K562 (cell line): ENCODE measurements around the gene CCDC87. TPM values are rescaled to one million over a fixed set of nuclear protein-coding genes. Genes with fewer than 3 reads are reported as not detected.

Experiments
- ADNP ChIP-seq: fragments of 200-800 bp; sonication (Bioruptor generic); IDR thresholded peaks from 2 replicates; pipeline ENCODE4 v1.6.1; 2016; ENCODE audit warnings: missing genetic modification characterization, missing compliant biosample characterization
- ATF7 ChIP-seq: fragments of 450-650 bp; IDR thresholded peaks from 2 replicates; pipeline ENCODE4 v1.7.1; 2014; ENCODE audit warnings: mild to moderate bottlenecking, moderate library complexity
- IFI16 ChIP-seq: fragments of 250-450 bp; sonication (Bioruptor Pico); IDR thresholded peaks from 2 replicates; pipeline ENCODE4 v2.1.2; 2022; ENCODE audit warnings: mild to moderate bottlenecking, inconsistent platforms
- LCOR ChIP-seq: sonication (generic); formaldehyde crosslinking; IDR thresholded peaks from 2 replicates; pipeline ENCODE4 v1.8.0; 2022; ENCODE audit warnings: mild to moderate bottlenecking, missing genetic modification reagents
- NFE2L1 ChIP-seq: fragments of 450-650 bp; IDR thresholded peaks from 2 replicates; pipeline ENCODE4 v1.6.1; 2016; ENCODE audit warnings: missing genetic modification characterization, low read depth, mild to moderate bottlenecking, missing compliant biosample characterization, moderate library complexity, borderline replicate concordance
- ZNF766 ChIP-seq: fragments of 200-800 bp; sonication (Bioruptor generic); conservative IDR thresholded peaks from 2 replicates; pipeline ENCODE4 v1.6.1; 2016; ENCODE audit warnings: missing genetic modification characterization, missing compliant biosample characterization
- polyA plus RNA-seq, 8 experiments: library from polyadenylated mRNA; depleted of rRNA in 4 of 8; stranded (reverse) in 5 of 8; unstranded in 3 of 8; fragments of >200 nt; fragmentation: Nextera tagmentation in 2 of 8; fragmentation: Illumina TruSeq in 1 of 8; extraction: Ambion mirVana in 2 of 8; extraction: Trizol in 1 of 8; gene quantifications; 2 replicates each; pipeline versions ENCODE4 v1.2.1 to v1.2.3, GENCODE V29; 2011 to 2014; ENCODE audit warnings: inconsistent platforms in 1 of 8, missing spikeins in 1 of 8
- total RNA-seq, 7 experiments: library from RNA; depleted of rRNA in 6 of 7; stranded (reverse); fragments of >200 nt in 6 of 7; fragmentation: Illumina TruSeq in 2 of 7; extraction: Trizol in 2 of 7; gene quantifications; 2 replicates each; pipeline versions ENCODE4 v1.2.1 to v1.2.3, GENCODE V29; 2011 to 2021; ENCODE audit warnings: low replicate concordance in 1 of 7
- TF ChIP-seq, protein P1 (sequence below): fragments of 200-600 bp; sonication (generic); IDR thresholded peaks from one replicate; pipeline ENCODE4 v1.6.1; 2012; ENCODE audit warnings: mild to moderate bottlenecking, low read depth, low read length, inconsistent platforms
- TF ChIP-seq, protein P2 (sequence below): fragments of 200-400 bp; formaldehyde crosslinking; IDR thresholded peaks from 2 replicates; pipeline ENCODE4 v1.6.1; 2017; ENCODE audit warnings: mild to moderate bottlenecking, low read depth, low read length, moderate library complexity
- TF ChIP-seq, protein P3 (sequence below): sonication (generic); formaldehyde crosslinking; IDR thresholded peaks from 2 replicates; pipeline ENCODE4 v1.8.1; 2023; ENCODE audit warnings: mild to moderate bottlenecking, missing genetic modification reagents, moderate library complexity
- TF ChIP-seq, protein P4 (sequence below): fragments of 200-800 bp; sonication (Bioruptor generic); IDR thresholded peaks from 2 replicates; pipeline ENCODE4 v1.6.1; 2017; ENCODE audit warnings: missing genetic modification characterization, missing compliant biosample characterization

CCDC87 gene
- total and polyA plus RNA-seq, 9 of the 15 experiments (the other 6 are each of a cell fraction or from before 2014, with no cell fraction given): 0.03 to 0.44 (median 0.15) TPM; not detected in 1

DNA sequence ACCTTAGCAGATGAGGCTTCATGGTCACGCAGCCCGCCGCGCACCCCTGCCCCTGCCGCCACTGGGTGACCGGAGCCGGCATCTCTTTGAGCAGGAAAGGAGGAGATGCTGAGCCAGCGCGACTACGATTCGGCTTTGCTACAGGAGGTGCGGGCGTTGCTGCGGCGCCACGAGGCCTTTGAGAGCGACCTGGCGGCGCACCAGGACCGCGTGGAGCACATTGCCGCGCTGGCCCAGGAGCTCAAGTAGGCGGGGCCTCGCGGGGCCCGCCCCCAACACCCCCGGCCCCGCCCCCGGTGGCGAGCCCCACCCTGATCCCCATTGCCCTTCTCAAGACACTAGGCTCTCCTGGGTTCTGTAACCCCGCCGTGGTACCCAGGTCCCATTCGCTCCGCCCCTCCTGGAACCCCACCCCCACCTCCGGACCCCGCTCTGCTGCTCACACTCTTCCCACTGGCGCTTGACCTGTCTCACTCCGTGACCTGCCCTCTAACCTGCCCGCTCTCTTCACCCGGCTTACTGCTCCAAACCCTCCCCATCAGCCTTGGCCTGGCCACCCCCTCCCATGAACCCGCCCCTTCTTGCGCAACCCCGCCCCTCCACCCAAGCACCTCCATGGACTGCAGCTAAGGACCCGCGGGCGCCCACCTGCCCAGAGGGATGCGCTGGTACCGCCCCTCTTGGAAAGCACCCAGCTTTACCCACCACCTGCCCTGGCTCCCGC is 33.6 kb downstream of the CCDC87 start (continued):
- TF ChIP-seq, protein P1, sequence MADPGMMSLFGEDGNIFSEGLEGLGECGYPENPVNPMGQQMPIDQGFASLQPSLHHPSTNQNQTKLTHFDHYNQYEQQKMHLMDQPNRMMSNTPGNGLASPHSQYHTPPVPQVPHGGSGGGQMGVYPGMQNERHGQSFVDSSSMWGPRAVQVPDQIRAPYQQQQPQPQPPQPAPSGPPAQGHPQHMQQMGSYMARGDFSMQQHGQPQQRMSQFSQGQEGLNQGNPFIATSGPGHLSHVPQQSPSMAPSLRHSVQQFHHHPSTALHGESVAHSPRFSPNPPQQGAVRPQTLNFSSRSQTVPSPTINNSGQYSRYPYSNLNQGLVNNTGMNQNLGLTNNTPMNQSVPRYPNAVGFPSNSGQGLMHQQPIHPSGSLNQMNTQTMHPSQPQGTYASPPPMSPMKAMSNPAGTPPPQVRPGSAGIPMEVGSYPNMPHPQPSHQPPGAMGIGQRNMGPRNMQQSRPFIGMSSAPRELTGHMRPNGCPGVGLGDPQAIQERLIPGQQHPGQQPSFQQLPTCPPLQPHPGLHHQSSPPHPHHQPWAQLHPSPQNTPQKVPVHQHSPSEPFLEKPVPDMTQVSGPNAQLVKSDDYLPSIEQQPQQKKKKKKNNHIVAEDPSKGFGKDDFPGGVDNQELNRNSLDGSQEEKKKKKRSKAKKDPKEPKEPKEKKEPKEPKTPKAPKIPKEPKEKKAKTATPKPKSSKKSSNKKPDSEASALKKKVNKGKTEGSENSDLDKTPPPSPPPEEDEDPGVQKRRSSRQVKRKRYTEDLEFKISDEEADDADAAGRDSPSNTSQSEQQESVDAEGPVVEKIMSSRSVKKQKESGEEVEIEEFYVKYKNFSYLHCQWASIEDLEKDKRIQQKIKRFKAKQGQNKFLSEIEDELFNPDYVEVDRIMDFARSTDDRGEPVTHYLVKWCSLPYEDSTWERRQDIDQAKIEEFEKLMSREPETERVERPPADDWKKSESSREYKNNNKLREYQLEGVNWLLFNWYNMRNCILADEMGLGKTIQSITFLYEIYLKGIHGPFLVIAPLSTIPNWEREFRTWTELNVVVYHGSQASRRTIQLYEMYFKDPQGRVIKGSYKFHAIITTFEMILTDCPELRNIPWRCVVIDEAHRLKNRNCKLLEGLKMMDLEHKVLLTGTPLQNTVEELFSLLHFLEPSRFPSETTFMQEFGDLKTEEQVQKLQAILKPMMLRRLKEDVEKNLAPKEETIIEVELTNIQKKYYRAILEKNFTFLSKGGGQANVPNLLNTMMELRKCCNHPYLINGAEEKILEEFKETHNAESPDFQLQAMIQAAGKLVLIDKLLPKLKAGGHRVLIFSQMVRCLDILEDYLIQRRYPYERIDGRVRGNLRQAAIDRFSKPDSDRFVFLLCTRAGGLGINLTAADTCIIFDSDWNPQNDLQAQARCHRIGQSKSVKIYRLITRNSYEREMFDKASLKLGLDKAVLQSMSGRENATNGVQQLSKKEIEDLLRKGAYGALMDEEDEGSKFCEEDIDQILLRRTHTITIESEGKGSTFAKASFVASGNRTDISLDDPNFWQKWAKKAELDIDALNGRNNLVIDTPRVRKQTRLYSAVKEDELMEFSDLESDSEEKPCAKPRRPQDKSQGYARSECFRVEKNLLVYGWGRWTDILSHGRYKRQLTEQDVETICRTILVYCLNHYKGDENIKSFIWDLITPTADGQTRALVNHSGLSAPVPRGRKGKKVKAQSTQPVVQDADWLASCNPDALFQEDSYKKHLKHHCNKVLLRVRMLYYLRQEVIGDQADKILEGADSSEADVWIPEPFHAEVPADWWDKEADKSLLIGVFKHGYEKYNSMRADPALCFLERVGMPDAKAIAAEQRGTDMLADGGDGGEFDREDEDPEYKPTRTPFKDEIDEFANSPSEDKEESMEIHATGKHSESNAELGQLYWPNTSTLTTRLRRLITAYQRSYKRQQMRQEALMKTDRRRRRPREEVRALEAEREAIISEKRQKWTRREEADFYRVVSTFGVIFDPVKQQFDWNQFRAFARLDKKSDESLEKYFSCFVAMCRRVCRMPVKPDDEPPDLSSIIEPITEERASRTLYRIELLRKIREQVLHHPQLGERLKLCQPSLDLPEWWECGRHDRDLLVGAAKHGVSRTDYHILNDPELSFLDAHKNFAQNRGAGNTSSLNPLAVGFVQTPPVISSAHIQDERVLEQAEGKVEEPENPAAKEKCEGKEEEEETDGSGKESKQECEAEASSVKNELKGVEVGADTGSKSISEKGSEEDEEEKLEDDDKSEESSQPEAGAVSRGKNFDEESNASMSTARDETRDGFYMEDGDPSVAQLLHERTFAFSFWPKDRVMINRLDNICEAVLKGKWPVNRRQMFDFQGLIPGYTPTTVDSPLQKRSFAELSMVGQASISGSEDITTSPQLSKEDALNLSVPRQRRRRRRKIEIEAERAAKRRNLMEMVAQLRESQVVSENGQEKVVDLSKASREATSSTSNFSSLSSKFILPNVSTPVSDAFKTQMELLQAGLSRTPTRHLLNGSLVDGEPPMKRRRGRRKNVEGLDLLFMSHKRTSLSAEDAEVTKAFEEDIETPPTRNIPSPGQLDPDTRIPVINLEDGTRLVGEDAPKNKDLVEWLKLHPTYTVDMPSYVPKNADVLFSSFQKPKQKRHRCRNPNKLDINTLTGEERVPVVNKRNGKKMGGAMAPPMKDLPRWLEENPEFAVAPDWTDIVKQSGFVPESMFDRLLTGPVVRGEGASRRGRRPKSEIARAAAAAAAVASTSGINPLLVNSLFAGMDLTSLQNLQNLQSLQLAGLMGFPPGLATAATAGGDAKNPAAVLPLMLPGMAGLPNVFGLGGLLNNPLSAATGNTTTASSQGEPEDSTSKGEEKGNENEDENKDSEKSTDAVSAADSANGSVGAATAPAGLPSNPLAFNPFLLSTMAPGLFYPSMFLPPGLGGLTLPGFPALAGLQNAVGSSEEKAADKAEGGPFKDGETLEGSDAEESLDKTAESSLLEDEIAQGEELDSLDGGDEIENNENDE: no peak
- no peak for TF ChIP-seq ATF7
- no peak for TF ChIP-seq ADNP (tag)
- TF ChIP-seq, protein P2, sequence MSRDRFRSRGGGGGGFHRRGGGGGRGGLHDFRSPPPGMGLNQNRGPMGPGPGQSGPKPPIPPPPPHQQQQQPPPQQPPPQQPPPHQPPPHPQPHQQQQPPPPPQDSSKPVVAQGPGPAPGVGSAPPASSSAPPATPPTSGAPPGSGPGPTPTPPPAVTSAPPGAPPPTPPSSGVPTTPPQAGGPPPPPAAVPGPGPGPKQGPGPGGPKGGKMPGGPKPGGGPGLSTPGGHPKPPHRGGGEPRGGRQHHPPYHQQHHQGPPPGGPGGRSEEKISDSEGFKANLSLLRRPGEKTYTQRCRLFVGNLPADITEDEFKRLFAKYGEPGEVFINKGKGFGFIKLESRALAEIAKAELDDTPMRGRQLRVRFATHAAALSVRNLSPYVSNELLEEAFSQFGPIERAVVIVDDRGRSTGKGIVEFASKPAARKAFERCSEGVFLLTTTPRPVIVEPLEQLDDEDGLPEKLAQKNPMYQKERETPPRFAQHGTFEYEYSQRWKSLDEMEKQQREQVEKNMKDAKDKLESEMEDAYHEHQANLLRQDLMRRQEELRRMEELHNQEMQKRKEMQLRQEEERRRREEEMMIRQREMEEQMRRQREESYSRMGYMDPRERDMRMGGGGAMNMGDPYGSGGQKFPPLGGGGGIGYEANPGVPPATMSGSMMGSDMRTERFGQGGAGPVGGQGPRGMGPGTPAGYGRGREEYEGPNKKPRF: no peak
- TF ChIP-seq IFI16 (CRISPR knock-in tag): no peak
- TF ChIP-seq, protein P3, sequence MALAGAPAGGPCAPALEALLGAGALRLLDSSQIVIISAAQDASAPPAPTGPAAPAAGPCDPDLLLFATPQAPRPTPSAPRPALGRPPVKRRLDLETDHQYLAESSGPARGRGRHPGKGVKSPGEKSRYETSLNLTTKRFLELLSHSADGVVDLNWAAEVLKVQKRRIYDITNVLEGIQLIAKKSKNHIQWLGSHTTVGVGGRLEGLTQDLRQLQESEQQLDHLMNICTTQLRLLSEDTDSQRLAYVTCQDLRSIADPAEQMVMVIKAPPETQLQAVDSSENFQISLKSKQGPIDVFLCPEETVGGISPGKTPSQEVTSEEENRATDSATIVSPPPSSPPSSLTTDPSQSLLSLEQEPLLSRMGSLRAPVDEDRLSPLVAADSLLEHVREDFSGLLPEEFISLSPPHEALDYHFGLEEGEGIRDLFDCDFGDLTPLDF (CRISPR knock-in tag): peak; percentile 39; the same call in 1 of the 2 replicates
- TF ChIP-seq LCOR: no peak
- TF ChIP-seq ZNF766: no peak
- TF ChIP-seq, protein P4, sequence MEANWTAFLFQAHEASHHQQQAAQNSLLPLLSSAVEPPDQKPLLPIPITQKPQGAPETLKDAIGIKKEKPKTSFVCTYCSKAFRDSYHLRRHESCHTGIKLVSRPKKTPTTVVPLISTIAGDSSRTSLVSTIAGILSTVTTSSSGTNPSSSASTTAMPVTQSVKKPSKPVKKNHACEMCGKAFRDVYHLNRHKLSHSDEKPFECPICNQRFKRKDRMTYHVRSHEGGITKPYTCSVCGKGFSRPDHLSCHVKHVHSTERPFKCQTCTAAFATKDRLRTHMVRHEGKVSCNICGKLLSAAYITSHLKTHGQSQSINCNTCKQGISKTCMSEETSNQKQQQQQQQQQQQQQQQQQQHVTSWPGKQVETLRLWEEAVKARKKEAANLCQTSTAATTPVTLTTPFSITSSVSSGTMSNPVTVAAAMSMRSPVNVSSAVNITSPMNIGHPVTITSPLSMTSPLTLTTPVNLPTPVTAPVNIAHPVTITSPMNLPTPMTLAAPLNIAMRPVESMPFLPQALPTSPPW: no peak
- no peak for TF ChIP-seq NFE2L1 (tag)
